Measurements from ENCODE around the gene KRTAP12-3. TPM values are rescaled to one million over a fixed set of nuclear protein-coding genes. Genes with fewer than 3 reads are reported as not detected.

KRTAP12-3 gene
- total and polyA plus RNA-seq, 3 donors from 2014 or later, result not detected

DNA sequence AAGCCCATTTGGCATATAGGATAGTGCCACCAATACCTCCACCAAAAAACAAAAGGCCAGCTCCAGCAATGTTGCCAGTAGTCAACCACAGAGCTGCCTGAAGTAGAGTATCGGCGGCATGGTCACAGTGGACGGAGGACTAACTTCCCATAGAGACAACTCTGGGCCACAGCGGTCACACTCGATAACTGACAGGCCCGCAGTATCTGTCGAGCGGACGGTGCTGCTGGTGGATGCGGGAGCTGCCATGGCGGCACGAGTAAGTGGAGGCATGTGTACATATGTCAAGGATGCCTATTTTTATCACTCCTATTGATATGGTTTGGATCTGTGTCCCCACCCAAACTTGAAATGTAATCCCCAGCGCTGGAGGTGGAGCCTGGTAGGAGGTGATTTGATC lies 20.1 kb downstream of the KRTAP12-3 start:
- 90 to 92% methylated on average over 13 of the region's 13 CpGs for WGBS, 2 donors
- H3K4me3 ChIP-seq, result no peak overlapping the region
- no peaks in the 10 kb centered on the region for H3K36me3 ChIP-seq (ENCODE audit: low read depth, missing control alignments)
- intact Hi-C loops (cut with DNase I; ENCODE audit: low total_unique reads), result no loop called here
- H3K27me3 ChIP-seq, result no peaks in the 10 kb centered on the region
- no peak overlapping the region for H3K27ac ChIP-seq
- no peaks in the 10 kb centered on the region for H3K4me1 ChIP-seq
- TF ChIP-seq, protein P1, sequence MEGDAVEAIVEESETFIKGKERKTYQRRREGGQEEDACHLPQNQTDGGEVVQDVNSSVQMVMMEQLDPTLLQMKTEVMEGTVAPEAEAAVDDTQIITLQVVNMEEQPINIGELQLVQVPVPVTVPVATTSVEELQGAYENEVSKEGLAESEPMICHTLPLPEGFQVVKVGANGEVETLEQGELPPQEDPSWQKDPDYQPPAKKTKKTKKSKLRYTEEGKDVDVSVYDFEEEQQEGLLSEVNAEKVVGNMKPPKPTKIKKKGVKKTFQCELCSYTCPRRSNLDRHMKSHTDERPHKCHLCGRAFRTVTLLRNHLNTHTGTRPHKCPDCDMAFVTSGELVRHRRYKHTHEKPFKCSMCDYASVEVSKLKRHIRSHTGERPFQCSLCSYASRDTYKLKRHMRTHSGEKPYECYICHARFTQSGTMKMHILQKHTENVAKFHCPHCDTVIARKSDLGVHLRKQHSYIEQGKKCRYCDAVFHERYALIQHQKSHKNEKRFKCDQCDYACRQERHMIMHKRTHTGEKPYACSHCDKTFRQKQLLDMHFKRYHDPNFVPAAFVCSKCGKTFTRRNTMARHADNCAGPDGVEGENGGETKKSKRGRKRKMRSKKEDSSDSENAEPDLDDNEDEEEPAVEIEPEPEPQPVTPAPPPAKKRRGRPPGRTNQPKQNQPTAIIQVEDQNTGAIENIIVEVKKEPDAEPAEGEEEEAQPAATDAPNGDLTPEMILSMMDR (IDR thresholded peaks at IDR 0.05), result no peak
- TF ChIP-seq POLR2A (IDR thresholded peaks at IDR 0.05), result no peak
- DNase-seq, result no peak
- no peaks in the 10 kb centered on the region for H3K9me3 ChIP-seq

DNA sequence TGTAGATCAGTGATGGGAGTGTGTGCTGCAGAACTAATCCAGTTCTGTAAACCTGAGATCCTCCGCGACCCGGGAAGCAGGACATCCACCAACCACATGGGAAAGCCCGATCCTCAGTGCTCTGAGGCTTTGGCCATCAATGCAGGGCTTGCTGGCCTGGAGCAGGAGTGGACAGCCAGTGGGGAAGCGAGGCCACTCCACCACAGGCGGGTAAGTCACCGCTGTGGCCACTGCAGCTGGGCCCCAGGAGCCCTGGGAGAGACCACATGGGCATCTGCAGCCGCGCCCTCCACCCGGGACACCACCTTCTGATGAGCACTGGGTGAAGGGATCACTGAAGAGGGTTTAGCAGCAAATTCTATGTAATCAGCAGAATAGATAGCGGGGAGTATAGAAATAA lies 23.4 kb downstream of the KRTAP12-3 start:
- 62 to 77% methylated on average over 10 to 11 of the region's 11 CpGs for WGBS, 2 donors
- TF ChIP-seq POLR2A (IDR thresholded peaks at IDR 0.05), result no peak
- TF ChIP-seq, protein P1 (IDR thresholded peaks at IDR 0.05), result no peak
- intact Hi-C loops (cut with DNase I; ENCODE audit: low total_unique reads), result no loop called here
- Histone ChIP-seq H3K36me3 (ENCODE audit: low read depth, missing control alignments) (no peaks in the 10 kb centered on the region), H3K27me3 (no peaks in the 10 kb centered on the region), H3K27ac (no peak overlapping the region), H3K4me3 (no peak overlapping the region), H3K9me3 (no peaks in the 10 kb centered on the region), H3K4me1 (no peaks in the 10 kb centered on the region)
- no peak for DNase-seq

DNA sequence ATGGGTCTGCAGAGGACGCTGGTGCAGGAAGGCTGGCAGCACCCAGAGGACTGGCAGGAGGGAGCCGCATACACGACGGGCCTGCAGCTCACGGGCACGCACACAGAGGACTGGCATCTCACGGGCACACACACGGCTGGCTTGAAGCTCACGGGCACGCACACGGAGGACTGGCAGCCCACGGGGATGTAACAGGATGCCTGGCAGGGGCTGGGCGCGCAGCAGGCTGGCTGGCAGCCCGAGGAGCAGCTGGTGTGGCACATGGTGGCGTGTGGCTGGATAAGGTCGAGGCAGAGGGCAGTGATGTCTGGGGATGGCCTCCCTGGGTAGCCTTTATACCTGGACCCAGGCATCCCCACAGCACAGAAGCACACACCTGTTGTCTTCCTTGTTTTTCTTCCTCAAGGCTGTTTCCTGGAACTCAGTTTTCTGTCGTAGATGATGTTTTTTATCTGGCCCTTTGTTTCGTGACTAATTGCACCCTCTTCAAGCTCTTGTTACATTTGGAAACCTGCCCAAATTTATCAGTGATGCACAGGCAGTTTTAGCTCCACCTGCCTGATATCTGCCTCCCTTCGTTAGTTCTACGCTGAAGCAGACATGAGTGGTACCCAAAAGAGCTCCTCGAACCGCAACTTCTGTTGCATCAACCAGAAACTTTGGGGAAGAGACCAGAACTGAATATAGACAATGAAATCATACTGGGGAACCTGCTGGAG lies 24.3 kb downstream of the KRTAP12-3 start, which contains the start of gene KRTAP12-1:
KRTAP12-1 (minus strand) TSS at position 303 of the 719 bp plus-strand sequence; CDS start at position 263, 40 bp downstream.
- no peaks in the 10 kb centered on the region for H3K36me3 ChIP-seq (ENCODE audit: low read depth, missing control alignments)
- intact Hi-C loops (cut with DNase I; ENCODE audit: low total_unique reads), result no loop called here
- H3K4me3 ChIP-seq, result no peak within 1 kb of the TSS
- WGBS, 2 donors, result 71 to 80% methylated on average over 15 to 23 of the region's 23 CpGs
- H3K4me1 ChIP-seq, result no peaks in the 10 kb centered on the region
- TF ChIP-seq, protein P1 (IDR thresholded peaks at IDR 0.05), result no peak
- TF ChIP-seq POLR2A (IDR thresholded peaks at IDR 0.05), result no peak
- H3K9me3 ChIP-seq, result no peaks in the 10 kb centered on the region
- H3K27me3 ChIP-seq, result no peaks in the 10 kb centered on the region
- no peak within 1 kb of the TSS for H3K27ac ChIP-seq
- no peak for DNase-seq

DNA sequence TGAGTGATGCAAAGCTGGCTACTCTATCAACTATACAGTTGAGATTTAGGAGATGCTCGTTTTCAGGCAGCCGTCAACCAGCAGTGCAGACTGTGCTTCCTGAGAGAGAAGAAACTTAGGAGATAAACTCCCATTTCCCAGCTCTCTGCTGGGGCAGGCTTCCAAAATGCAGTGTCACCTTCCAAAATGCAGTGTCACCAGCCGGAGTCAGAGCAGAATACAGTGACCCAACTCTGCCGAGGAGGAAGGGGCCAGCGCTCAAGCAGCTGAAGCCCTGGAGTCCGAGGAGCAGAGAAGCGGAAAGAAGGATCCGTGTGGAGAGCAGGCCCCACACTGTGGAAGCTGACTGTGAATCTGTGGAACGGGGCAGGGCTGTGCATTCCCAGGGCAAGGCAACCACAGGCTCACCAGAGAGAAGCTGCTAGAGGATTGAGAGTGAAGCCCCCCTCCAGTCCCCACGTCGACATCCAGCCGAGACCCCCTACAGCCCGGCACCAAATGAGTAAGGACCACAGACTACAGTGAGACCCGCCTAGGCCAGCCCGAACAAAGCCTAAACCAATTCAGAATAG lies 24.9 kb downstream of the KRTAP12-3 start:
- 75 to 87% methylated on average over 15 of the region's 15 CpGs for WGBS, 2 donors

More for the DNA sequence above, 24.9 kb downstream of the KRTAP12-3 start:
- no peak overlapping the region for H3K27ac ChIP-seq
- DNase-seq, result no peak
- TF ChIP-seq, protein P1 (IDR thresholded peaks at IDR 0.05), result no peak
- TF ChIP-seq POLR2A (IDR thresholded peaks at IDR 0.05), result no peak
- no peaks in the 10 kb centered on the region for H3K27me3 ChIP-seq
- no peaks in the 10 kb centered on the region for H3K9me3 ChIP-seq
- intact Hi-C loops (cut with DNase I; ENCODE audit: low total_unique reads), result no loop called here
- no peaks in the 10 kb centered on the region for H3K4me1 ChIP-seq
- H3K36me3 ChIP-seq (ENCODE audit: low read depth, missing control alignments), result no peaks in the 10 kb centered on the region
- no peak overlapping the region for H3K4me3 ChIP-seq

Data from testis (tissue), 3 donors.